ENCODE measurements around the gene PSORS1C1.

PSORS1C1 gene

GRCh38 chr6:31129130-31129529 lies 14.5 kb downstream of the PSORS1C1 start:
- Histone ChIP-seq H2AFZ (ENCODE audit: low read depth, low read length) (no peak overlapping the region), H3K4me2 (ENCODE audit: low read length) (no peak overlapping the region), H3K9ac (ENCODE audit: low read length) (no peak overlapping the region), H3K27me3 (ENCODE audit: low read depth, low read length) (no peaks in the 10 kb centered on the region), H3K9me3 (ENCODE audit: insufficient read depth, low read length) (no peaks in the 10 kb centered on the region), H3K27ac (ENCODE audit: low read length) (no peak overlapping the region), H3K4me3 (ENCODE audit: low read length) (no peak overlapping the region), H3K79me2 (ENCODE audit: low read length) (no peaks in the 10 kb centered on the region), H3K4me1 (ENCODE audit: low read length) (peaks cover 10% of the 10 kb centered on the region), H3K36me3 (replicated peaks; ENCODE audit: low read depth, low read length) (no peaks in the 10 kb centered on the region), H4K20me1 (ENCODE audit: insufficient read depth, low read length) (no peaks in the 10 kb centered on the region)
- TF ChIP-seq EZH2phosphoT487 (IDR thresholded peaks at IDR 0.05; ENCODE audit: low read depth) (no peak), CTCF (IDR thresholded peaks at IDR 0.05; ENCODE audit: low read depth, low read length) (no peak)

- H4K20me1 ChIP-seq (ENCODE audit: insufficient read depth, low read length) = no peaks in the 10 kb centered on the region
- TF ChIP-seq EZH2phosphoT487 (IDR thresholded peaks at IDR 0.05; ENCODE audit: low read depth) = no peak
- TF ChIP-seq CTCF (IDR thresholded peaks at IDR 0.05; ENCODE audit: low read depth, low read length) = no peak
- H3K27me3 ChIP-seq (ENCODE audit: low read depth, low read length) = no peaks in the 10 kb centered on the region
- no peak overlapping the region for H3K4me3 ChIP-seq (ENCODE audit: low read length)
- no peaks in the 10 kb centered on the region for H3K36me3 ChIP-seq (replicated peaks; ENCODE audit: low read depth, low read length)
- no peak overlapping the region for H3K9ac ChIP-seq (ENCODE audit: low read length)
- H3K4me1 ChIP-seq (ENCODE audit: low read length) = peaks cover 10% of the 10 kb centered on the region
- no peaks in the 10 kb centered on the region for H3K79me2 ChIP-seq (ENCODE audit: low read length)
- no peaks in the 10 kb centered on the region for H3K9me3 ChIP-seq (ENCODE audit: insufficient read depth, low read length)
- H3K27ac ChIP-seq (ENCODE audit: low read length) = no peak overlapping the region
- no peak overlapping the region for H2AFZ ChIP-seq (ENCODE audit: low read depth, low read length)
- no peak overlapping the region for H3K4me2 ChIP-seq (ENCODE audit: low read length)
These were observed 16.2 kb downstream of the PSORS1C1 start for GRCh38 chr6:31130751-31131150.

GRCh38 chr6:31131595-31131994 lies 17.0 kb downstream of the PSORS1C1 start:
- H3K27me3 ChIP-seq (ENCODE audit: low read depth, low read length) = no peaks in the 10 kb centered on the region
- peaks cover 10% of the 10 kb centered on the region for H3K4me1 ChIP-seq (ENCODE audit: low read length)
- TF ChIP-seq EZH2phosphoT487 (IDR thresholded peaks at IDR 0.05; ENCODE audit: low read depth) (no peak), CTCF (IDR thresholded peaks at IDR 0.05; ENCODE audit: low read depth, low read length) (no peak)

GRCh38 chr6:31132806-31133205 lies 18.2 kb downstream of the PSORS1C1 start:
- Histone ChIP-seq H3K27ac (ENCODE audit: low read length) (no peak overlapping the region), H3K4me3 (ENCODE audit: low read length) (no peak overlapping the region), H3K9ac (ENCODE audit: low read length) (no peak overlapping the region), H2AFZ (ENCODE audit: low read depth, low read length) (no peak overlapping the region), H4K20me1 (ENCODE audit: insufficient read depth, low read length) (no peaks in the 10 kb centered on the region), H3K36me3 (replicated peaks; ENCODE audit: low read depth, low read length) (no peaks in the 10 kb centered on the region), H3K9me3 (ENCODE audit: insufficient read depth, low read length) (no peaks in the 10 kb centered on the region), H3K4me2 (ENCODE audit: low read length) (no peak overlapping the region), H3K27me3 (ENCODE audit: low read depth, low read length) (no peaks in the 10 kb centered on the region), H3K4me1 (ENCODE audit: low read length) (peaks cover 11% of the 10 kb centered on the region), H3K79me2 (ENCODE audit: low read length) (no peaks in the 10 kb centered on the region)
- no peak for TF ChIP-seq CTCF (IDR thresholded peaks at IDR 0.05; ENCODE audit: low read depth, low read length)
- no peak for TF ChIP-seq EZH2phosphoT487 (IDR thresholded peaks at IDR 0.05; ENCODE audit: low read depth)

More at GRCh38 chr6:31131595-31131994, 17.0 kb downstream of the PSORS1C1 start:
- Histone ChIP-seq H2AFZ (ENCODE audit: low read depth, low read length) (no peak overlapping the region), H3K79me2 (ENCODE audit: low read length) (no peaks in the 10 kb centered on the region), H3K27ac (ENCODE audit: low read length) (no peak overlapping the region), H4K20me1 (ENCODE audit: insufficient read depth, low read length) (no peaks in the 10 kb centered on the region), H3K36me3 (replicated peaks; ENCODE audit: low read depth, low read length) (no peaks in the 10 kb centered on the region), H3K9ac (ENCODE audit: low read length) (no peak overlapping the region), H3K4me2 (ENCODE audit: low read length) (no peak overlapping the region), H3K9me3 (ENCODE audit: insufficient read depth, low read length) (no peaks in the 10 kb centered on the region), H3K4me3 (ENCODE audit: low read length) (no peak overlapping the region)

Measured in OCI-LY3 (cell line).